Skin epidermis (tissue), 12 donors: ENCODE data around the gene RAMP2.
A peak's percentile ranks its signal among the peaks of the same experiment; 100 is the strongest.

ENCODE experiments used
- H3K27ac ChIP-seq, 21 experiments: fragments of 200-600 bp; sonication (generic) in 11 of 21; one replicate each; pipeline ENCODE4 v1.5.0; 2020; ENCODE audit warnings: mild to moderate bottlenecking in 3 of 21, inconsistent platforms in 2 of 21, moderate library complexity in 2 of 21
- H3K4me3 ChIP-seq, 7 experiments: fragments of 200-600 bp; sonication (generic) in 2 of 7; one replicate each; pipeline ENCODE4 v1.5.0; 2020; ENCODE audit warnings: inconsistent platforms in 2 of 7, mild to moderate bottlenecking in 2 of 7, moderate library complexity in 1 of 7

Gene RAMP2

DNA sequence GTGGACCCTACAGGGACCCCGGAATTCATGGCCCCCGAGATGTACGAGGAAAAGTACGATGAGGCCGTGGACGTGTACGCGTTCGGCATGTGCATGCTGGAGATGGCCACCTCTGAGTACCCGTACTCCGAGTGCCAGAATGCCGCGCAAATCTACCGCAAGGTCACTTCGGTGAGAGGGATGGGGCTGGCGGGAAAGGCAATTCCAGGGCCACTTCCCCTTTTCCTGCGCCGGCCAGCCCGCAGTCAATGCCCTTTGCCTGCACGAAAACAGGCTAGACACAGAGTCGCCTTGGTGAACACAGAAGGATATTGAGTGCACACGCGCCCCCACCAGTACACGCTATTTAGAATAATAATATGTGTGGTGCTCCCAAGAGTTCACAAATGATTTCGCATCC, 23.4 kb downstream of the RAMP2 start:
- Histone ChIP-seq H3K4me3 (no peak overlapping the region), H3K27ac (no peak overlapping the region)

DNA sequence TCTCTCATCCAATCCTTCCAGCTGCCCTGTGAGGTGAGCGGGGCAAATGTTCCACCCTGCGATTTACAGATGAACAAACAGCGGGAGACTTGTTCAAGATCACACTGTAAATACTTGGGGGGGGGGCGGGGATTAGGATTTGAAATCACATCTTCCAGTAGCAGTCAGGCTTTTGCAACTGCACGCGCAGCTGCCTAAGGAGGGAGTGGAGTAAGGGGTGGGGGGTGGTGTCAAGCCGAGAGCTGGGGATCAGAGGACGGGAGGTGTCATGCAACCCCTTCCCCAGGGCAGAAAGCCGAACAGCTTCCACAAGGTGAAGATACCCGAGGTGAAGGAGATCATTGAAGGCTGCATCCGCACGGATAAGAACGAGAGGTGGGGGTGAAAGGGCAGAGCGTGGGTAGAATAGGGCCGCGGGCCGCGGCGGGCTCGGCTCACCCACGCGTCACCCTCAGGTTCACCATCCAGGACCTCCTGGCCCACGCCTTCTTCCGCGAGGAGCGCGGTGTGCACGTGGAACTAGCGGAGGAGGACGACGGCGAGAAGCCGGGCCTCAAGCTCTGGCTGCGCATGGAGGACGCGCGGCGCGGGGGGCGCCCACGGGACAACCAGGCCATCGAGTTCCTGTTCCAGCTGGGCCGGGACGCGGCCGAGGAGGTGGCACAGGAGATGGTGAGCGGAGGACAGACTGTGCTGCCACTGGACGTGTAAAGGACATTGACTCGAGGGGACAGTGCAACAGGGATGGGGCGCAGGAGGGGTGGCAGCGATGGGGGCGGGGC, 24.0 kb downstream of the RAMP2 start:
- H3K27ac ChIP-seq, result no peak overlapping the region
- H3K4me3 ChIP-seq, result no peak overlapping the region

DNA sequence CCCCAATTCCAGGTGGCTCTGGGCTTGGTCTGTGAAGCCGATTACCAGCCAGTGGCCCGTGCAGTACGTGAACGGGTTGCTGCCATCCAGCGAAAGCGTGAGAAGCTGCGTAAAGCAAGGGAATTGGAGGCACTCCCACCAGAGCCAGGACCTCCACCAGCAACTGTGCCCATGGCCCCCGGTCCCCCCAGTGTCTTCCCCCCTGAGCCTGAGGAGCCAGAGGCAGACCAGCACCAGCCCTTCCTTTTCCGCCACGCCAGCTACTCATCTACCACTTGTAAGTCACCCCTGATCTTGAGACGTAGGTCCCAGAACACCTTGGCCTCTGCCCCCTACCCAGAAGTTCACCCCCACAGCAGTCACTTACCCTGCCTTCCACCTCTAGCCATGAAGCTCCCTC, 26.2 kb downstream of the RAMP2 start:
- no peak overlapping the region for H3K4me3 ChIP-seq
- H3K27ac ChIP-seq, result no peak overlapping the region

DNA sequence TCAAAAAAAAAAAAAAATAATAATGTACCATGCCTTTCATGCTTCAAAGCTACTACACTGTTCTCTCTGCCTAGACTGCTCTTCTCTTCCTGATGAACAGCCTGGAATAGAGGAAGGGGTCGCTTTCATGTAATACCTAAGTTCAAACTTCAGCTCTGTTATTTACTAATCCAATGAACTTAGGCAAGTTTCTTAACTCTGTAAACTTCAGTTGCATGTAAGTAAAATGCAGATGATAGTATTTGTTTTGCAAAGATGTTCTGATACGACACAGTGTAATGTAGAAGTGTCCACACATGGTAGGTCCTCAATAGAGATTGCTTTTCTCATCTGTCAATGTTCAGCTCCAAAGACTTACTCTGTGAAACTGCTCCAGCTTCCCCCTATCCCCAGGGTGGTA, 30.9 kb downstream of the RAMP2 start:
- no peak overlapping the region for H3K27ac ChIP-seq
- H3K4me3 ChIP-seq, result no peak overlapping the region

DNA sequence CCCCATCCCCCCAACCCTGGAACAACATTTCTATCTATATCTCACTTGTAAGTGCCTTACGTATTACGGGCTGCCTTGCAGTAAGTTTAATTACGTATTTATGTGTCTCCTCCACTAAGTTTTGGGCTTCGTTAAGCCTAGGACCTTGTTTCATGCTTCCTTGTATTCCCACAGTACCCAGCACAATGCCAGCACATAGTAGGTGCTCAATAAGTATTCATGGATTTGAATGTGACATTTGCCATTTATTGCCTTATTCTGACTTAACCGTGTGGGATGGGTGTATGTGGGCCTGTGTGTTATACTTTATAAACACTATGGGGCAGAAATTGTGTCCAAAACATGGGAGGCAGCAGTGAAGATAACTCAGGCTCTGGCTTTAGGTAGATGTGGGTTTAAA, 31.5 kb downstream of the RAMP2 start:
- no peak overlapping the region for H3K27ac ChIP-seq
- no peak overlapping the region for H3K4me3 ChIP-seq

DNA sequence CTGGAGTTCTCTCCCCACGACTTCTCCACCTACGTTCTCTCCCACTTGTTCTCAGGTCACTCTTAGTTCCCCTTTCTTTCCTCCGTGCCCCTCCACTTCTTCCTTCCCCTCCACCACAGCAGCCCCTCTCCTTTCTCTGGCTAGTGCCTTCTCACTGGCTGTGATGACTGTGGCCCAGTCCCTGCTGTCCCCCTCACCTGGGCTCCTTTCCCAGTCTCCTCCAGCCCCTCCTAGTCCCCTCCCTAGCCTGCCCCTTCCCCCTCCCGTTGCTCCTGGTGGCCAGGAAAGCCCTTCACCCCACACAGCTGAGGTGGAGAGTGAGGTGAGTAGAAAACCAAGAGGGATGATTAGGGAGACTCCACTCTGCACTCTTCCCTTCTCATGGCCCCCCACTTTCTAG, 34.0 kb downstream of the RAMP2 start:
- Histone ChIP-seq H3K27ac (no peak overlapping the region), H3K4me3 (no peak overlapping the region)

DNA sequence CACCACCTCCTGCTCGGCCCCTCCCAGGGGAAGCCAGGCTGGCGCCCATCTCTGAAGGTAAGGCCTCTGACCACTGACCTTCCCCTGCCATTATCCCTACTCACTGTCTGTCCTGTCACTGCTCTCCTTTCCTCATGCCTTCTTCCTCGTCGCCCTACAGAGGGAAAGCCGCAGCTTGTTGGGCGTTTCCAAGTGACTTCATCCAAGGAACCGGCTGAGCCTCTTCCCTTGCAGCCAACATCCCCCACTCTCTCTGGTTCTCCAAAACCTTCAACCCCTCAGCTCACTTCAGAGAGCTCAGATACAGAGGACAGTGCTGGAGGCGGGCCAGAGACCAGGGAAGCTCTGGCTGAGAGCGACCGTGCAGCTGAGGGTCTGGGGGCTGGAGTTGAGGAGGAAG, 34.4 kb downstream of the RAMP2 start:
- H3K27ac ChIP-seq, result no peak overlapping the region
- H3K4me3 ChIP-seq, result no peak overlapping the region

DNA sequence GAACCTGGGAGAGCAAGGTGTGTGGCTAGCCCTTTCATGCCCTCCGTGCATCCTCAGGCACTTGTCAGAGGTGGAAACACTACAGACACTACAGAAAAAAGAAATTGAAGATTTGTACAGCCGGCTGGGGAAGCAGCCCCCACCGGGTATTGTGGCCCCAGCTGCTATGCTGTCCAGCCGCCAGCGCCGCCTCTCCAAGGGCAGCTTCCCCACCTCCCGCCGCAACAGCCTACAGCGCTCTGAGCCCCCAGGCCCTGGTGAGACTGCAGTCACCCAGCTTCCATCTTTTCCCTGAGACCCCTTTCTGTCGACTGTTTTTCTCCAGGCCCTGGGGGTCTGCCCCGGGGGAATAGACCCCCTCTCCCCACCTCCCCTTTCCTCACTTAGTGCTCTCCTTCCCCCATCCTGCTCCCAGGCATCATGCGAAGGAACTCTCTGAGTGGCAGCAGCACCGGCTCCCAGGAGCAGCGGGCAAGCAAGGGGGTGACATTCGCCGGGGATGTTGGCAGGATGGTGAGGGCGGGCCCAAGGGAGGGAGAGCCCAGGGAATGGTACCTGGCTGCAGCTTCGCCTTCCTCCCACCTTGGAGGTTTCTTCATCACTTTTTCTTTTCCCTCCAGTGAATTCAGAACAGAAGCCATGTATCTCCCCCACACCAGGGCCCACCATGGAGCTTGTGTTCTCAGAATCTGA, 35.2 kb downstream of the RAMP2 start:
- H3K4me3 ChIP-seq, result no peak overlapping the region
- H3K27ac ChIP-seq, result no peak overlapping the region

DNA sequence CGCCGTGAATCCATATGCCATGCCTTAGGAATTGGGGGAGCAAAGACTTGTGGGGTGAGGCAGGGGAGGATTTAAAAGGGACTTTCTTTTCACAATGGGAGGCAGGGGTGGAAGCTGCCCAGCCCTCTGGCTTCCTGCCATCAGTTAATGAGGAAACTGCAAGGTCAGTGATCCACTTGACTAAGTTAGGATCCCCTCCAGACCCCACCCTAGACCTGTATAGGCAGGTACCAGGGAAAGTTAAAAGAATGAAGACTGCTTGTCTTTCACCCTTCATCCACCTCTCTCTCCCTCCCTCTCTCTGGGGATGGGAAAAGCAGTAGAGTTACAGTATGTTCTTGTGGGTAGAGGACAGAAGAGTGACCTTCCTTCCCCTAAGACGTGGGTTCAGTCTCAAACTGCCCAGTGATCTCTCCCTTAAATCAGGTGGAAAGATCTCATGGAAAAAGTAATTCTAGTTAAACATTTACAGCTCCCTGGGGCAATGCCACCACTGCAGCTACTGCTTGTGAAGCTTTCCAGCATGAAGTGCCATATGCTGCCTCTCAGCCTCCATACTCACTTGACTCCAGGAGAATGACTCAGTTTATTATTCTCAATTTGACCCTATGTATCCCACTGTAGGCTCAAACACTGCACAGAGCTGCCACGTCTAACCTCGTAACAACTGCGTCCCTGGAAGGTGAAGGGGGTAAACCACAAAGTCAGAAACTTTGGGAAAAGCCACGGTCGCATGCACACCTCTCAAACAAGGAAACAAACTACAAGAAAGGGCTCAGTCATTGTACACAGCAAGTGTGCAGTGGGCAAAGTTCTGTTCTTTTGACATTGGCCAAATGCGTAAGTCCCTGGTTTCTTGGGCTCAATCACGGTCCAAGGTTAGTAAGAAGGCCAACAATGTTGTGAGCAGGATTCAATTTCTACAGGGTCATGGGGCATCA, 36.3 kb downstream of the RAMP2 start:
- peak overlapping the region in 9 of 21 experiments; percentile 65 to 85 (median 79) for H3K27ac ChIP-seq
- peak overlapping the region; percentile 69 to 93 (median 79) for H3K4me3 ChIP-seq

DNA sequence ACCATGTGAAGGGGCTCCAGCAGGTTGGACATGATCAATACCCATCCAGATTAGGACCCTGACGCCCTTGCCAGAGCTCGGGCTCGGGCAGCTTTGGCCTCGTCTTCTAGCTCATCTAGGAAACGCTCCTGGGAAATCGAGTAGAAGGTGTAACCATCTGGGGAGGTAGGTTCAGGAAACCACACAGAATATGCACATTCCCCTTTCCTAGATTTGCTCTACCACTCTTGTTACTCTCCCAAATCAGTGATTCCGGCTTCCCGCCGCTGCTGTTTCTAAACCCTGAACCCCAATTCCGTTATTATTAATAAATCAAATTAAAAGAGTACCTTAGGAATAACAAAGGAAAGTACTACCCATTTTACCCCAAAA, 37.0 kb downstream of the RAMP2 start:
- H3K27ac ChIP-seq, result peak overlapping the region; percentile 35 to 86 (median 79)
- H3K4me3 ChIP-seq, result peak overlapping the region; percentile 69 to 93 (median 79)

DNA sequence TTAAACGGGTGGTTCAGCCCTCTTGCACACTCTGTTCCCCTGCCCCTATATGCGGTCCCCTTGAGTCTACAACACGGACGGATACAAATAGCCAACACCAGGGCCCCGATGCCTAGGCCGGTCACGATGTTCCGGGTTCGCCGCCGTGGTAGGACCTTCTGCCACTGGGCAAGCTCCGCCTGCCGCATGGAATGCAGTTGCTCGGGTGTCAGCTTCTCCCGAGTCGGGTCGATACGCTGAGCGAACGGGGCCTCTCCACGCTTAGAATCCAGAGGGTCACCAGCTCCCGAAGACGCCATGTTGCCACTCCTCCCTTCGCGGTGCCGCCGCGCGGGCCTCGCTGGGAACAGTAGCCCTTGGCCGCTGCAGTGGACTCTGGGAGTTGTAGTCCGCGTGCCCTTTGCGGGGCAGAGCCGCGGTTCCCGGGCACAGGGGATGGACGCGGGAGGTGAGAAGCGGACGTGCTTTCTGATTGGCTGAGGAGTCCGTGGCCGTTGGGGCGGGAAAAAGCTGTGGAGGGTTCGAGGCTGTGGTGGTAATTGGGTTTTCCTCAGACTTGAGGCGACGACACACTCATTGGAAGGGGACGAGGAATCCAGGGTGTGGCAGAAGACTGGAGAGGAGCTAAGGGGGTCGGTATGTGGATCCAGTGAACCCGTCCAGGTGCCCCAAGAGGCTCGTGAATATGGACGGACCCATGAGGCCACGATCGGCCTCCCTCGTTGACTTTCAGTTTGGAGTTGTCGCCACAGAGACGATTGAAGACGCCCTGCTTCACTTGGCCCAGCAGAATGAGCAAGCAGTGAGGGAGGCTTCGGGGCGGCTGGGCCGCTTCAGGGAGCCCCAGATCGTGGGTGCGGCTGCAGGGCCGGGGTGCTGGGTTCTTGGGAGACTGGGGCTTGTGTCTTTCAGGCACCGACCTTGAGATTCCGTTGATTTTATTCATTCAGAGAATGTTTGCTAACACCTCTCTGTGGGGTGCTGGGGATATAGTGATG, 37.7 kb downstream of the RAMP2 start, which contains the start of the genes CNTD1 and COA3:
Gene CNTD1, plus strand, starts transcription at position 479 of the 998 bp plus-strand sequence. Its CDS starts 207 bp downstream, at position 686.
Gene COA3, minus strand, starts transcription at position 322 of the 998 bp plus-strand sequence. Its CDS starts 23 bp downstream, at position 299.
- peak within 1 kb of the TSS; percentile 35 to 86 (median 79) for H3K27ac ChIP-seq
- H3K4me3 ChIP-seq, result peak within 1 kb of the TSS; percentile 69 to 93 (median 79)

DNA sequence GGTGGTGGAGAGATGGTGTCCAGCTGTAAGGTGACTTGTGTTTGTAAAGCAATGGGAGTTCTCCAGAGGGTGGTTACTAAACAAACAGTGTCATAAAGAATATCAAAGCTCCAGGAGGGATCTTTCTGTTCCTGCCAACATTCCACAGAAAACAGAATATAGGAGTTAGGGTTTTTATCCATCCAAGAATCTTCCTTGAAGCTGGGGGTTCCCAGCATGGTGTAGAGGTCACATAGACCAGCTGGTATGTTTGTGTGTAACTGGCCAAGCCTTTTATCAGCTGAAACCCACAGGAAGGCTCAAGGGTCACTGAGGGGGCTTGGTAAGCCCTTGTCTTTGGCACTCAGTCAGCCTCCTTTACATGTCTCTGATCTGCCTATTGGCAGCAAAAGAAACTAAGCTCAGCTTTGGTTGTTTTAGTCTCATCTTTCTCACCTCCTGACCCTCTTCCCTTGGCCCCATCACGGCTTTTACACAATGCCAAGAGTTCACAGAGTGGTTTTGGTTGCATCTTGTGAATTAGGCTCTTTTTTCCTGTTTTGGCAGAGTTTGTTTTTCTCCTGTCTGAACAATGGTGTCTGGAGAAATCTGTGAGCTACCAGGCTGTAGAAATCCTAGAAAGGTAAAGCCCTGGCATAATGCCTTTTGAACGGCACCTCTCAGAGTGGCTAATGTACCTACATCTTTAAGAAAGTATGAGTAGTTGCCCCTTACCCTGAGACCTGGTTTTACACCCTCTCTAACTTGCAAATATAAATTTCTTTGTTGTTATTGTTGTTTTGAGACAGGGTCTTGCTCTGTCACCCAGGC, 42.3 kb downstream of the RAMP2 start:
- H3K27ac ChIP-seq, result no peak overlapping the region

DNA sequence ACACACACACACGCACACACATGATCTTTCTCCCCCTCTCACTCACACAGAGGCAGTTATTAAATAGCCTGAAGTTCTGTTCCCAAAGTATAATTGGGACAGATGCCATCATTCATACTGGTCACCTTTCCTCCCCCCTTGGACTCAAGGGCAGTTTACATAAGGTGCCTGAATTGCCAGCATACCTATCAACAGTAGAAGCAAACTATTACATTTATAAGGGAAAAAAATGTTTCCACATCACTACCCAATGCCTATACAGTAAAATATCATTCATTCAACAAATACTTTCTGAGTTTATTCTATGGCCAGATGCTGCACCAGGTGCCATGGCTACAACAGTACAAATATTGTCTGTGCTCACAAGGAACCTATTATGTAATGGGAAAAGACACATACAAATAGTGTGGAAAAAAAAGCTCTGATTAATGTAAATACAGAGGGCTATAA, 43.9 kb downstream of the RAMP2 start:
- no peak overlapping the region for H3K4me3 ChIP-seq
- H3K27ac ChIP-seq, result no peak overlapping the region

More for the DNA sequence above, 42.3 kb downstream of the RAMP2 start:
- H3K4me3 ChIP-seq, result no peak overlapping the region

DNA sequence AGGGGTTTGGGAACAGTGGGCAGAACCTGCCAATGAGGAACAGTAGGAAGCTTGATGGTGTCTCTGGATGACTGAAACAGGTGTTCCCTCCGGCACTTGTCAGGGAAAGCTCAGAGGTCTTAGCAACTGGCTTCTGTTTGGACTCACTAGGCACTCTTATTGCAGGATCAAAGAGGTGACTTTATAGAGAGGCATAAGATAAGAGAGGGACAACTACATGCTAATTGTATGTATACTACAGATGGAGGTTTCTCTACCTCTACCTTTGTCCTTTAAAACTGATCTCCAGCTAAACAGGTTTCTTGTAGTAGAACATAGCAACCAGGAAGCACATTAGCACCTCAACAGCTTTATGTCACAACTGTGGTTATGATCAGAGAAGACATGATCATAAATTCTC, 45.2 kb downstream of the RAMP2 start:
- Histone ChIP-seq H3K4me3 (no peak overlapping the region), H3K27ac (no peak overlapping the region)

DNA sequence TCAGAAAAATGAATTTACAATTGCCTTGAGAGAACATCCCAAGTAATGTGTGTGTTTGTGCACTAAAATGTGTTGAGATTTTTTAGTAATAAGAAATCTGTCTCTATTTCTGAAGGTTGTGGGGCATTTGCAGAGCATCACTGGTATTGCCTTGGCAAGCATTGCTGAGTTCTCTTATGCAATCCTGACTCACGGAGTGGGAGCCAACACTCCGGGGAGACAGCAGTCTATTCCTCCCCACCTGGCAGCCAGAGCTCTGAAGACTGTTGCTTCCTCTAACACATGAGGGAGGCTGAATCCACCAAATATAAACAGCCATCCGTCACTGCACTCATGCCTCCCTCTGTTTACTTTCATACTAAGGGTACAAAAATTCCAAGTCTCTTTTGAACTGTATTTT, 48.2 kb downstream of the RAMP2 start:
- H3K4me3 ChIP-seq, result no peak overlapping the region
- peak overlapping the region in 1 of 21 experiments; percentile 32 for H3K27ac ChIP-seq
